OCI-LY3 (cell line): ENCODE measurements around the gene RAB37.

Experiments used
- H2AFZ ChIP-seq: fragments of 200-600, 300-600 bp; shearing (Covaris generic); 2 replicates; pipeline ENCODE4 v1.6.0; 2014; ENCODE audit warnings: antibody characterized with exemption, low read depth, low read length
- H3K27ac ChIP-seq: fragments of 200-600, 300-600 bp; sonication (generic); 2 replicates; pipeline ENCODE4 v1.5.1; 2014; ENCODE audit warnings: mild to moderate bottlenecking, low read length, moderate library complexity, mixed read lengths
- H3K27me3 ChIP-seq: fragments of 200-600, 300-600 bp; sonication (generic); 2 replicates; pipeline ENCODE4 v1.6.1; 2014; ENCODE audit warnings: low read depth, low read length, mixed read lengths
- H3K36me3 ChIP-seq: fragments of 200-600, 300-600 bp; sonication (generic); replicated peaks from 2 replicates; pipeline ENCODE3; 2014; ENCODE audit warnings: low read depth, low read length, mixed read lengths
- H3K4me1 ChIP-seq: fragments of 300-600, 200-600 bp; sonication (generic); 2 replicates; pipeline ENCODE4 v1.6.1; 2014; ENCODE audit warnings: low read length, mixed read lengths
- H3K4me2 ChIP-seq: fragments of 200-600, 300-600 bp; sonication (generic); 2 replicates; pipeline ENCODE4 v1.6.1; 2014; ENCODE audit warnings: low read length, mixed read lengths
- H3K4me3 ChIP-seq: fragments of 300-600, 200-600 bp; sonication (generic); 2 replicates; pipeline ENCODE4 v1.5.1; 2014; ENCODE audit warnings: antibody characterized with exemption, mild to moderate bottlenecking, low read length, moderate library complexity
- H3K79me2 ChIP-seq: fragments of 300-600, 200-600 bp; shearing (Covaris generic); 2 replicates; pipeline ENCODE4 v1.6.1; 2014; ENCODE audit warnings: mild to moderate bottlenecking, low read length, mixed read lengths
- H3K9ac ChIP-seq: fragments of 300-600, 200-600 bp; shearing (Covaris generic); 2 replicates; pipeline ENCODE4 v1.6.0; 2014; ENCODE audit warnings: mild to moderate bottlenecking, low read length, moderate library complexity
- H3K9me3 ChIP-seq: fragments of 200-600, 300-600 bp; shearing (Covaris generic); 2 replicates; pipeline ENCODE4 v1.6.1; 2014; ENCODE audit warnings: low read length, mixed read lengths; ENCODE audit not compliant: insufficient read depth
- H4K20me1 ChIP-seq: fragments of 200-600, 300-600 bp; sonication (generic); 2 replicates; pipeline ENCODE4 v1.6.1; 2016; ENCODE audit warnings: low read length, mixed read lengths; ENCODE audit not compliant: insufficient read depth
- CTCF ChIP-seq: fragments of 200-600, 300-600 bp; sonication (generic); IDR thresholded peaks from 2 replicates; pipeline ENCODE4 v1.5.1; 2014; ENCODE audit warnings: antibody characterized with exemption, low read length, low read depth
- EZH2phosphoT487 ChIP-seq: fragments of 200-600 bp; shearing (Covaris generic); IDR thresholded peaks from 2 replicates; pipeline ENCODE4 v1.6.1; 2018; ENCODE audit warnings: antibody characterized with exemption, mixed run types, low read depth

Gene RAB37

GRCh38 chr17:74725111-74725510, 11.9 kb upstream of the RAB37 start:
- Histone ChIP-seq H3K36me3 (no peaks in the 10 kb centered on the region), H3K4me2 (no peak overlapping the region), H2AFZ (no peak overlapping the region), H3K4me1 (no peaks in the 10 kb centered on the region), H4K20me1 (no peaks in the 10 kb centered on the region), H3K4me3 (no peak overlapping the region), H3K9ac (no peak overlapping the region), H3K79me2 (no peaks in the 10 kb centered on the region), H3K27me3 (peaks cover 5% of the 10 kb centered on the region; the same call in 1 of the 2 replicates), H3K9me3 (peaks cover 5% of the 10 kb centered on the region; the same call in 1 of the 2 replicates), H3K27ac (no peak overlapping the region)
- TF ChIP-seq EZH2phosphoT487, result no peak
- no peak for TF ChIP-seq CTCF

- Histone ChIP-seq H4K20me1 (no peaks in the 10 kb centered on the region), H3K4me2 (no peak overlapping the region), H3K27ac (no peak overlapping the region), H3K27me3 (peaks cover 6% of the 10 kb centered on the region; the same call in 1 of the 2 replicates), H2AFZ (no peak overlapping the region), H3K4me3 (no peak overlapping the region), H3K36me3 (no peaks in the 10 kb centered on the region), H3K4me1 (no peaks in the 10 kb centered on the region), H3K9ac (no peak overlapping the region), H3K9me3 (peaks cover 5% of the 10 kb centered on the region; the same call in 1 of the 2 replicates), H3K79me2 (no peaks in the 10 kb centered on the region)
- TF ChIP-seq CTCF, result no peak
- no peak for TF ChIP-seq EZH2phosphoT487
Measured at GRCh38 chr17:74728033-74728701, 8.9 kb upstream of the RAB37 start.

- H3K27ac ChIP-seq, result no peak overlapping the region
- no peak overlapping the region for H3K9ac ChIP-seq
- H4K20me1 ChIP-seq, result no peaks in the 10 kb centered on the region
- H3K79me2 ChIP-seq, result no peaks in the 10 kb centered on the region
- H3K4me2 ChIP-seq, result no peak overlapping the region
- no peak for TF ChIP-seq CTCF
- no peak for TF ChIP-seq EZH2phosphoT487
- no peak overlapping the region for H2AFZ ChIP-seq
- peaks cover 6% of the 10 kb centered on the region; the same call in 1 of the 2 replicates for H3K27me3 ChIP-seq
- peaks cover 5% of the 10 kb centered on the region; the same call in 1 of the 2 replicates for H3K9me3 ChIP-seq
- H3K4me3 ChIP-seq, result no peak overlapping the region
- no peaks in the 10 kb centered on the region for H3K36me3 ChIP-seq
- H3K4me1 ChIP-seq, result no peaks in the 10 kb centered on the region
Measured at GRCh38 chr17:74728702-74729075, 8.4 kb upstream of the RAB37 start.

- Histone ChIP-seq H2AFZ (no peak overlapping the region), H3K27ac (no peak overlapping the region), H3K4me2 (no peak overlapping the region), H3K79me2 (no peaks in the 10 kb centered on the region), H3K27me3 (peaks cover 2% of the 10 kb centered on the region; the same call in 1 of the 2 replicates), H3K9me3 (peaks cover 5% of the 10 kb centered on the region; the same call in 1 of the 2 replicates), H3K9ac (no peak overlapping the region), H3K36me3 (no peaks in the 10 kb centered on the region), H3K4me3 (no peak overlapping the region), H3K4me1 (no peaks in the 10 kb centered on the region), H4K20me1 (no peaks in the 10 kb centered on the region)
- TF ChIP-seq CTCF (no peak), EZH2phosphoT487 (no peak)
Measured at GRCh38 chr17:74729368-74729767, 7.7 kb upstream of the RAB37 start.
